Measurements from ENCODE around the gene EVX2. TPM values are rescaled to one million over a fixed set of nuclear protein-coding genes. Genes with fewer than 3 reads are reported as not detected.
A peak's percentile ranks its signal among the peaks of the same experiment; 100 is the strongest.

Gene EVX2
- total RNA-seq, 2 donors from 2014 or later: not detected

- Histone ChIP-seq H3K36me3 (no peaks in the 10 kb centered on the region), H3K27me3 (replicated peaks; ENCODE audit: insufficient read depth) (peaks cover 54% of the 10 kb centered on the region), H3K4me3 (peak overlapping the region; percentile 72), H3K9me3 (no peaks in the 10 kb centered on the region), H3K27ac (no peak overlapping the region), H3K4me1 (ENCODE audit: control insufficient read depth in 1 of 2, low read depth in 2 of 2) (peaks cover 7 to 20% of the 10 kb centered on the region in 2 donors)
- TF ChIP-seq CTCF (IDR thresholded peaks at IDR 0.05): no peak
- no peak for ATAC-seq (ENCODE audit: insufficient number of reproducible peaks, low FRiP score, low read depth)
- DNase-seq (ENCODE audit: low spot score): no peak
These were observed 37.7 kb upstream of the EVX2 start for GRCh38 chr2:176121190-176122051.

DNA sequence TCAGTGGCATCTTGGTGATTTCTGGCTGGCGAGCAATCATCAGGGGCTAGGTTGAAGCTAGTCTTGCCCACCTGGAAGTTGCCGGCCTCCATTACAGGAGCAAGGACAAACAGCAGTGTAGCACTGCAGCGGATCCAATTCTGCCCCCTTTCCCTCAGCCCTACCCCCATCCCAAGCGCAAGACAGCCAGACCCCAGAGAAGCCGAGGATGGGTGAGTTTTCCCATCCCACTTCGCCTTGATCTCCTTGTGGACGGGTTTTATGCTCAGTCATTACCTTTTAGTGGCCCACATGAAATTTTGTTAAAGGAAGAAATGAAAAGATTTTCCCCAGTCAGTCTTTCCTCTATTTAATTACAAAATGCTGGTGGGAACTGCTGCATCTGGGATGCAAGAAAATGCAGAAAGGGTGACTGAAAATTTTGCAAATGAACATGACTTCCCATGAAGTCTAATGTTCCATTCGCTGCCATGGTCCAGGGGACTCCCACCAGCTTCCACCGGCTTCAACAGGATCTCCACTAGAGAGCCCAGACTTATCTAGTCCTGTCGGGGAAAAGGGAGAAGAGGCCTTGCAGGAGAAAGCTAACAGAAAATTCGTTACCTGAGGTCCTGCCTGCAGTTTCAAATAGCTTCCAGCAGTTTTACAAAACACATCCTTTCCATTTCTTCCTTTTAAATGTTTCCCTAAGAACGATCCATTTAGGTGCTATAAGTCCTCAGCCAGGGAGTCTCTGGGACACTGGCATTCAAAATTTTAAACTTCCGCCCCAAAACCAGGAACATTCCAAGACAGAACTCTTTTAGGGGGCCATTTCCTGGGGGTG is 36.8 kb upstream of the EVX2 start:
- TF ChIP-seq CTCF (IDR thresholded peaks at IDR 0.05): no peak
- no peaks in the 10 kb centered on the region for H3K36me3 ChIP-seq
- no peak overlapping the region for H3K4me3 ChIP-seq
- no peak for DNase-seq (ENCODE audit: low spot score)
- peaks cover 7 to 24% of the 10 kb centered on the region in 2 donors for H3K4me1 ChIP-seq (ENCODE audit: control insufficient read depth in 1 of 2, low read depth in 2 of 2)
- peaks cover 62% of the 10 kb centered on the region for H3K27me3 ChIP-seq (replicated peaks; ENCODE audit: insufficient read depth)
- no peaks in the 10 kb centered on the region for H3K9me3 ChIP-seq
- no peak for ATAC-seq (ENCODE audit: insufficient number of reproducible peaks, low FRiP score, low read depth)
- no peak overlapping the region for H3K27ac ChIP-seq

GRCh38 chr2:176118601-176119339 is 35.0 kb upstream of the EVX2 start:
- H3K27ac ChIP-seq: no peak overlapping the region
- peaks cover 7 to 24% of the 10 kb centered on the region in 2 donors for H3K4me1 ChIP-seq (ENCODE audit: control insufficient read depth in 1 of 2, low read depth in 2 of 2)
- H3K36me3 ChIP-seq: no peaks in the 10 kb centered on the region
- no peak for TF ChIP-seq CTCF (IDR thresholded peaks at IDR 0.05)
- ATAC-seq (ENCODE audit: insufficient number of reproducible peaks, low FRiP score, low read depth) (no peak), DNase-seq (ENCODE audit: low spot score) (no peak)
- H3K9me3 ChIP-seq: no peaks in the 10 kb centered on the region
- H3K27me3 ChIP-seq (replicated peaks; ENCODE audit: insufficient read depth): peaks cover 70% of the 10 kb centered on the region
- no peak overlapping the region for H3K4me3 ChIP-seq

DNA sequence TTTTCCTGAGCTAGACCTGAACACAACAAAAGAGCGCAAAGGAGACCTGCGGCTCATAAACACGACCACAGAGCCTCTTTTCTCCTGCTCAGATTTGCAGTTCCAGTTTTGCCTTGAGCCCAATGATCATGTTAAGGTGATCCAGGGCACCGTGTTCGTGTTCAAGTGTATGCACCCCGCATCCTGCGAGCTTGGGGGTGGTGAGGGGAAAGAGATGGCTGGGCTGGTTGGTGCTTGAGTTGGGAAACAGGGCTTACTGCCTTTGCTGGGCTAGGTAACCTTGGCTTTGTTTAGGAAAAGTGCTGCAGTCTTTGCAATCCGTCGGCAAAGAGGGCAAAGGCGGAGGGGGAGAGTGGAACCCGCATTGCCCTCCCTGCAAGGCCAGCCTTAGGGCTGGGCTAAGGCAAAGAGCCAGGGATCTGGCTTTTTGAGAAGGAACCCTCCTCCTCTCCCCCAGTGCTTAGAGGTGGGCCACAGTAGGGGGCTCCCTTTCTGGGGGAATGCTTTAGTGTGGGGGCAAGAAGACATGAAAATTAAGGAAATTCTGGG is 34.1 kb upstream of the EVX2 start:
- peak overlapping the region in 1 of 2 donors; percentile 34 for H3K27ac ChIP-seq
- no peaks in the 10 kb centered on the region for H3K9me3 ChIP-seq
- H3K4me1 ChIP-seq (ENCODE audit: control insufficient read depth in 1 of 2, low read depth in 2 of 2): peaks cover 2 to 18% of the 10 kb centered on the region in 2 donors
- no peaks in the 10 kb centered on the region for H3K36me3 ChIP-seq
- no peak for DNase-seq (ENCODE audit: low spot score)
- TF ChIP-seq CTCF (IDR thresholded peaks at IDR 0.05): no peak
- H3K27me3 ChIP-seq (replicated peaks; ENCODE audit: insufficient read depth): peaks cover 73% of the 10 kb centered on the region
- no peak for ATAC-seq (ENCODE audit: insufficient number of reproducible peaks, low FRiP score, low read depth)
- H3K4me3 ChIP-seq: no peak overlapping the region
